Cardiac fibroblast (primary cell): Measurements from ENCODE around the gene FURIN.

ENCODE experiments used
- DNase-seq, 2 donors: peaks; one replicate each; pipeline versions ENCODE4 v3.0.0 to v3.0.0-alpha.2; 2010; ENCODE audit warnings: low read depth in 2 of 2
- H3K4me3 ChIP-seq, 2 donors: replicated peaks in 1 of 2; 1 replicate in 1 of 2; 2 replicates in 1 of 2; pipeline ENCODE4 v1.5.1; 2011; ENCODE audit warnings: low read depth in 2 of 2, low read length in 2 of 2, mild to moderate bottlenecking in 2 of 2, moderate library complexity in 1 of 2
- CTCF ChIP-seq: IDR thresholded peaks from one replicate; pipeline ENCODE4 v1.5.1; 2011; ENCODE audit warnings: low read depth, mild to moderate bottlenecking, low read length, inconsistent platforms

The FURIN gene

GRCh38 chr15:90837094-90837493 lies 31.3 kb upstream of the FURIN start:
- no peak for DNase-seq
- TF ChIP-seq CTCF, result no peak
- no peak overlapping the region for H3K4me3 ChIP-seq

- no peak for TF ChIP-seq CTCF
- H3K4me3 ChIP-seq, result no peak overlapping the region
- DNase-seq, result no peak
Observed at GRCh38 chr15:90838139-90838538, 30.2 kb upstream of the FURIN start.

GRCh38 chr15:90838544-90838943 lies 29.8 kb upstream of the FURIN start:
- no peak for TF ChIP-seq CTCF
- DNase-seq, result no peak
- H3K4me3 ChIP-seq, result no peak overlapping the region

- DNase-seq, result peak in 1 of 2 donors; percentile 50
- H3K4me3 ChIP-seq, result no peak overlapping the region
- no peak for TF ChIP-seq CTCF
Observed at GRCh38 chr15:90839187-90840071, 29.0 kb upstream of the FURIN start.

GRCh38 chr15:90840157-90840855 lies 28.1 kb upstream of the FURIN start:
- H3K4me3 ChIP-seq, result no peak overlapping the region
- no peak for DNase-seq
- no peak for TF ChIP-seq CTCF

DNA sequence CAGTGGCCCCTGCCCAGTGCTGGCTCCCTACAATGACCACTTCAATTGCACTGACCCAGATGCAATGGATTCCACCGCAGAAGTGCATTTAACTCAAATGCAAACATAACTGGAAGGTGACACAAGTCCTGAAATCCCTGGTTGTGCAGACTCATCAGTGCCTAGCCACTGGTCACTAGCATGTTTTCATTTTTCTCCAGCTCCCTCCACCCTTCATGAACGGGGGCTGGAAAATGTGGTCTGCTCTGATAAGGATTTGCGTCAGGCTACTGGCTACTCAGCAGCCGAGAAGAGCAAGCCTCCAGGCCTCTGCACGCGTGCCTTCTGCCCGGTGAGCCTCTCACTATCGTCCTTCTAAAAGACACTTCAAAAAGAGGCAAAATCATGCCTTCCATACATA lies 27.4 kb upstream of the FURIN start:
- no peak for TF ChIP-seq CTCF
- no peak overlapping the region for H3K4me3 ChIP-seq
- DNase-seq, result peak in 1 of 2 donors; percentile 45
